HUES48 (cell line): ENCODE data around the gene PISD.

Source experiments
- H3K27ac ChIP-seq: one replicate; pipeline ENCODE4 v1.7.0; 2013; ENCODE audit warnings: low read depth, low read length, inconsistent platforms
- H3K27me3 ChIP-seq: 2 replicates; pipeline ENCODE4 v1.6.1; 2013; ENCODE audit warnings: mild to moderate bottlenecking, low read length; ENCODE audit not compliant: control insufficient read depth, insufficient read depth
- H3K36me3 ChIP-seq: 2 replicates; pipeline ENCODE4 v1.6.1; 2013; ENCODE audit warnings: low read length; ENCODE audit not compliant: control insufficient read depth, insufficient read depth
- H3K4me1 ChIP-seq: 2 replicates; pipeline ENCODE4 v1.6.1; 2013; ENCODE audit warnings: mild to moderate bottlenecking, low read length; ENCODE audit not compliant: control insufficient read depth, insufficient read depth
- H3K4me3 ChIP-seq: 2 replicates; pipeline ENCODE4 v1.5.1; 2013; ENCODE audit warnings: mild to moderate bottlenecking, low read depth, low read length
- H3K9ac ChIP-seq: 2 replicates; pipeline ENCODE4 v1.6.1; 2013; ENCODE audit warnings: mild to moderate bottlenecking, low read depth, low read length, moderate library complexity
- H3K9me3 ChIP-seq: 2 replicates; pipeline ENCODE4 v1.6.1; 2013; ENCODE audit warnings: low read length; ENCODE audit not compliant: control insufficient read depth, insufficient read depth

Gene PISD

GRCh38 chr22:31631436-31631835 lies 30.6 kb downstream of the PISD start:
- Histone ChIP-seq H3K36me3 (peaks cover 9% of the 10 kb centered on the region), H3K4me3 (peak overlapping the region; percentile 84; the same call in 1 of the 2 replicates), H3K4me1 (peaks cover 13% of the 10 kb centered on the region), H3K27ac (peak overlapping the region; percentile 21), H3K9ac (no peak overlapping the region), H3K9me3 (no peaks in the 10 kb centered on the region), H3K27me3 (no peaks in the 10 kb centered on the region)

- Histone ChIP-seq H3K9me3 (no peaks in the 10 kb centered on the region), H3K9ac (peak overlapping the region; percentile 80), H3K4me3 (peak overlapping the region; percentile 84), H3K27ac (peak overlapping the region; percentile 80), H3K36me3 (peaks cover 9% of the 10 kb centered on the region), H3K4me1 (peaks cover 20% of the 10 kb centered on the region), H3K27me3 (no peaks in the 10 kb centered on the region)
Observed at GRCh38 chr22:31630331-31631329, 31.4 kb downstream of the PISD start.

- no peaks in the 10 kb centered on the region for H3K9me3 ChIP-seq
- H3K4me1 ChIP-seq: peaks cover 28% of the 10 kb centered on the region
- 0 out of 2 replicates have a peak overlapping the region, but pooled peaks have one; percentile 2 for H3K9ac ChIP-seq
- H3K36me3 ChIP-seq: peaks cover 9% of the 10 kb centered on the region
- peak overlapping the region; percentile 84 for H3K4me3 ChIP-seq
- no peaks in the 10 kb centered on the region for H3K27me3 ChIP-seq
- peak overlapping the region; percentile 80 for H3K27ac ChIP-seq
Observed at GRCh38 chr22:31629741-31630184, 32.3 kb downstream of the PISD start.

- Histone ChIP-seq H3K27ac (no peak overlapping the region), H3K4me1 (peaks cover 32% of the 10 kb centered on the region), H3K9me3 (no peaks in the 10 kb centered on the region), H3K36me3 (peaks cover 9% of the 10 kb centered on the region), H3K4me3 (no peak overlapping the region), H3K27me3 (no peaks in the 10 kb centered on the region), H3K9ac (no peak overlapping the region)
Observed at GRCh38 chr22:31628969-31629708, 32.9 kb downstream of the PISD start.

GRCh38 chr22:31628362-31628761 lies 33.7 kb downstream of the PISD start:
- Histone ChIP-seq H3K9me3 (no peaks in the 10 kb centered on the region), H3K27ac (no peak overlapping the region), H3K9ac (no peak overlapping the region), H3K36me3 (peaks cover 9% of the 10 kb centered on the region), H3K4me1 (peaks cover 33% of the 10 kb centered on the region), H3K27me3 (no peaks in the 10 kb centered on the region), H3K4me3 (no peak overlapping the region)

GRCh38 chr22:31627223-31627731 lies 34.7 kb downstream of the PISD start:
- H3K9me3 ChIP-seq: no peaks in the 10 kb centered on the region
- peaks cover 33% of the 10 kb centered on the region for H3K4me1 ChIP-seq
- peaks cover 13% of the 10 kb centered on the region for H3K36me3 ChIP-seq
- H3K9ac ChIP-seq: no peak overlapping the region
- no peak overlapping the region for H3K4me3 ChIP-seq
- no peaks in the 10 kb centered on the region for H3K27me3 ChIP-seq
- H3K27ac ChIP-seq: no peak overlapping the region

GRCh38 chr22:31626427-31627150 lies 35.4 kb downstream of the PISD start:
- no peak overlapping the region for H3K9ac ChIP-seq

GRCh38 chr22:31625661-31626426 lies 36.2 kb downstream of the PISD start:
- Histone ChIP-seq H3K27me3 (no peaks in the 10 kb centered on the region), H3K4me3 (no peak overlapping the region), H3K9me3 (no peaks in the 10 kb centered on the region), H3K9ac (no peak overlapping the region), H3K4me1 (peaks cover 26% of the 10 kb centered on the region), H3K36me3 (peaks cover 25% of the 10 kb centered on the region), H3K27ac (peak overlapping the region; percentile 68)

More at GRCh38 chr22:31626427-31627150, 35.4 kb downstream of the PISD start:
- no peak overlapping the region for H3K4me3 ChIP-seq
- peak overlapping the region; percentile 68 for H3K27ac ChIP-seq
- H3K36me3 ChIP-seq: peaks cover 18% of the 10 kb centered on the region
- peaks cover 31% of the 10 kb centered on the region for H3K4me1 ChIP-seq
- no peaks in the 10 kb centered on the region for H3K9me3 ChIP-seq
- H3K27me3 ChIP-seq: no peaks in the 10 kb centered on the region

- H3K4me3 ChIP-seq: no peak overlapping the region
- no peak overlapping the region for H3K9ac ChIP-seq
- peaks cover 26% of the 10 kb centered on the region for H3K4me1 ChIP-seq
- H3K27ac ChIP-seq: peak overlapping the region; percentile 37
- H3K27me3 ChIP-seq: no peaks in the 10 kb centered on the region
- H3K36me3 ChIP-seq: peaks cover 31% of the 10 kb centered on the region
- no peaks in the 10 kb centered on the region for H3K9me3 ChIP-seq
Observed at GRCh38 chr22:31625257-31625640, 36.8 kb downstream of the PISD start.
